ENCODE data around the gene FCN1.

Gene FCN1

GRCh38 chr9:134965411-134965810, 47.7 kb upstream of the FCN1 start:
- no peaks in the 10 kb centered on the region for H3K9me3 ChIP-seq (ENCODE audit: control insufficient read depth, low read length)
- no peak overlapping the region for H3K4me3 ChIP-seq (ENCODE audit: low read depth, low read length)
- no peak overlapping the region for H3K4me2 ChIP-seq (ENCODE audit: low read length)
- H2AFZ ChIP-seq: no peak overlapping the region
- no peaks in the 10 kb centered on the region for H3K79me2 ChIP-seq
- TF ChIP-seq CTCF (IDR thresholded peaks at IDR 0.05): no peak
- no peak overlapping the region for H3K9ac ChIP-seq
- peaks cover 11% of the 10 kb centered on the region for H3K4me1 ChIP-seq
- H3K27me3 ChIP-seq (ENCODE audit: control insufficient read depth, insufficient read depth, low read length): no peaks in the 10 kb centered on the region
- H3K36me3 ChIP-seq (ENCODE audit: control insufficient read depth, insufficient read depth, low read length): no peaks in the 10 kb centered on the region
- H3K27ac ChIP-seq: no peak overlapping the region

- Histone ChIP-seq H3K36me3 (ENCODE audit: control insufficient read depth, insufficient read depth, low read length) (no peaks in the 10 kb centered on the region), H3K79me2 (no peaks in the 10 kb centered on the region), H3K27me3 (ENCODE audit: control insufficient read depth, insufficient read depth, low read length) (no peaks in the 10 kb centered on the region), H2AFZ (no peak overlapping the region), H3K9ac (no peak overlapping the region), H3K4me1 (peaks cover 11% of the 10 kb centered on the region), H3K4me3 (ENCODE audit: low read depth, low read length) (no peak overlapping the region), H3K4me2 (ENCODE audit: low read length) (no peak overlapping the region), H3K9me3 (ENCODE audit: control insufficient read depth, low read length) (no peaks in the 10 kb centered on the region), H3K27ac (no peak overlapping the region)
- TF ChIP-seq CTCF (IDR thresholded peaks at IDR 0.05): no peak
These were observed 46.8 kb upstream of the FCN1 start for GRCh38 chr9:134964271-134965055.

- Histone ChIP-seq H3K4me2 (ENCODE audit: low read length) (no peak overlapping the region), H2AFZ (no peak overlapping the region), H3K36me3 (ENCODE audit: control insufficient read depth, insufficient read depth, low read length) (no peaks in the 10 kb centered on the region), H3K79me2 (no peaks in the 10 kb centered on the region), H3K27ac (no peak overlapping the region), H3K4me3 (ENCODE audit: low read depth, low read length) (no peak overlapping the region), H3K9ac (no peak overlapping the region), H3K27me3 (ENCODE audit: control insufficient read depth, insufficient read depth, low read length) (no peaks in the 10 kb centered on the region), H3K9me3 (ENCODE audit: control insufficient read depth, low read length) (no peaks in the 10 kb centered on the region), H3K4me1 (peaks cover 10% of the 10 kb centered on the region)
- TF ChIP-seq CTCF (IDR thresholded peaks at IDR 0.05): no peak
These were observed 45.8 kb upstream of the FCN1 start for GRCh38 chr9:134963546-134963945.

GRCh38 chr9:134962973-134963364, 45.3 kb upstream of the FCN1 start:
- Histone ChIP-seq H3K79me2 (no peaks in the 10 kb centered on the region), H3K4me3 (ENCODE audit: low read depth, low read length) (no peak overlapping the region), H3K9me3 (ENCODE audit: control insufficient read depth, low read length) (no peaks in the 10 kb centered on the region), H3K36me3 (ENCODE audit: control insufficient read depth, insufficient read depth, low read length) (no peaks in the 10 kb centered on the region), H3K27ac (no peak overlapping the region), H3K27me3 (ENCODE audit: control insufficient read depth, insufficient read depth, low read length) (no peaks in the 10 kb centered on the region), H3K4me1 (peaks cover 5% of the 10 kb centered on the region), H3K9ac (no peak overlapping the region), H3K4me2 (ENCODE audit: low read length) (no peak overlapping the region), H2AFZ (no peak overlapping the region)
- TF ChIP-seq CTCF (IDR thresholded peaks at IDR 0.05): no peak
